ENCODE results near the gene KIF5C.

Gene KIF5C

DNA sequence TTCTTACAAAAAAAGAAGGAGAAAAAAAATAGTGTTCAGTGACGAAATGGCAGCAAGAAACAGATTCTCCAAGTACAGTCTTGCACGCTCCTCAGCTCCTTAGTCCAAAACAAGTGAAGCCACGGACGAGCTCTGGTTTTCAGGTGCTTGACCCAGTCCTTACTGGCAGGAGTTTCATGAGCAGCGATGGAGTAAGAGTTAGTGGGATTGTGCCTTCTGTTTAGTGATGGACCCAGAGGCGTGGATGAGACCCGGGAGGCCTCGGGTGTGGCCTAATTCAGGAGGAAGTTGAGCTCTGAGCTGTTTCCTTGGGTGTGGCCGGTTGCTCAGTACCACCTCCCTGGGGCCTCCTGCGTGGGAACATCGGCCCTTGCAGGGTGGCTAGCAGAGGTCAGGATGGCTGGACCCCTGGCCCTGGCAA lies 52.0 kb downstream of the KIF5C start:
- no peak for DNase-seq

DNA sequence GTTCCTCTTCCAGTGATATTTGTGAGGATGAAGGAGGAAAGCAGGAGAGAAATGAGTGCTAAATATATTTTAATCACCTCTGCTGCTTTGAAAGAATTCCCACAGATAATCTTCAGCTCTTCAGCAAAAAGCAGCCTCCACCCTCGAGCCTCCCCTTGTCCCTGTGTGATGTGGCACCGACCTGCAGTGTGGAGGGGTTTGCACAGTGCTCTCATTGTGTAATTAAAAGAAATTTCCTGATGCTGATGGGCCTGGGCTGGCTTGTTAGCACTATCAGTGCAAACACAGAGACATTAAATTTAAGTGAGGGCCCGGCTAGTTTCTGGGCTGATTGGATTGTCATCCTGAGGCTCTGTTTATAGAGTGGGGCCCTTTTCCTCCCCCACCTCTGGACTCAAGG lies 53.4 kb downstream of the KIF5C start:
- no peak for DNase-seq

DNA sequence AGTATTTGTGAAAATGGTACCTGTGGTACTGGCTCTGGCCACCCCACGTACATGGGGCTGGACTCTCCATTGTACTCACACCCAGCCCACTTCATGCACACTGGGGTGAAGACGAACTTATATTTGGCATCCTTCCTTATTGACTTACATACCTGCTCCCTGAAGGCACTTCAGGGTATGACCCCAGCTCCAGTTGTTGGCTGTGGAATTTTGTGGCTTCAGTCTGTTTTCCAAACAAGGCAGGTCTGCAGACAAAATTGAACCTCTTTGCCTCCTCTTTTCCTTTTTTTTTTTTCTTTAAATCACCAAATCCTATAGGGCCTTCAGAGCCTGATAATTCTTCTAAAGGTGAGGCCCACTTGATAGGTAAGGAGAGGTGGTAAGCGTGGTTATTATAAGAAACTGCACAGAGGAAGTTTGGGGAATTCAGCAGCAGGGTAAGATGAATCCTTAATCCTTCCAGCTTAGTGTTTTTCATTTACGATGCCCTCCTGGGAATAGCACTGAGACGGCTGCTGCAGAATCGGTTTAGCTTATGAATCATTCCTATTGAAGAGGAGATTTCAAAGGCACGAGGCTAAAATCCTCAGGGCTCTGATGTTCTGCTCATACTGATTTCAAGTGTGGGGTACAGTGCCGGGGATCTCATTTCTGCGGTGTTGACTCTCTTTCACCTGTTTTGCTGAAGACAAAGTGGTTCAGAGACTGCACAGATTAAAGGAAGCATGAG lies 55.2 kb downstream of the KIF5C start:
- no peak for DNase-seq

DNA sequence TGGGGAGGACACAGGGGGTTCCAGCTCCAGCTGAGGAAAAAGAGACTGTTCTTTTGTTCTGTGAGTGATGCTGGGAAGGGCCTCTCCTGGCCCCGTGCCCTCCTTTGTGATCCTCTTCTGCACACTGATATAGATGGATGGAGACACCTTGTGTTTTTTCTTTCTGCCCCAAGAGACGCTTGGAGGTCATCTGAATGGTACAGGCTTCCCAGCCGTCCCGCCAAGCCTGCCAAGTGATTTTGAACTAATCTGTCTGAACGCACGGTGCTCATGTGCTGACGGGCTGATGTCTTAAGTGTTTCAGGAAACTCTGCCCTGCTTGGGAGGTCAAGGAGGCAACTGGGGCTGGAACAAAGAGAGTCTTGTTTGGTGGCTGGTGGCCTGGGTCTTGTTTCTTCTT lies 57.5 kb downstream of the KIF5C start:
- DNase-seq, result no peak

DNA sequence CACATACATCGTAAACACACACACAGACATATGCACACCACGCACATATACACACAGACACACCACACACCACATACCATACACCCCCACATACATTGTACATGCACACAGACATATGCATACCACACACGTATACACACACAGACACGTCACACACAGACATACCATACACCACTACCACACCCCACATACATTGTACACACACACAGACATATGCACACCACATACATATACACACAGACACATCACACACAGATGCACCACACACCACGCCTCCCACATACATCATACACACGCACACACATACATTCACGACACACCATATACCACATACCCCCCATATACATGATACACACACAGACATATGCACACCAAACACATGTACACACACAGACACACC lies 58.4 kb downstream of the KIF5C start:
- no peak for DNase-seq

DNA sequence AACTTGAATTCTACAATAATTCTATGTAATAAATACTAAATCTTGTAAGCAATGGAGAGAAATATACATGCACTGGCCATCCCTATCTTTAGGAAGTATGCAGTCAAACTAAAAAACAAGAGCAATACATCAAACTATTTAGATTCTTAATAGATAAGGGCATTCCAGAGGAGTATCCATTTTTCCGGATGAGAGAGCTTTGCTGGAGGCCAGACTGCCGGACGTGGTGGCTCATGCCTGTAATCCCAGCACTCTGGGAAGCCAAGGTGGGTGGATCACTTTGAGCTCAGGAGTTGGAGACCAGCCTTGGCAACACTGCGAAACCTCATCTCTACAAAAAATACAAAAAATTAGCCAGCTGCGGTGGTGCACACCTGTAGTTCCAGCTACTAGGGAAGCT lies 60.8 kb downstream of the KIF5C start:
- DNase-seq, result no peak

DNA sequence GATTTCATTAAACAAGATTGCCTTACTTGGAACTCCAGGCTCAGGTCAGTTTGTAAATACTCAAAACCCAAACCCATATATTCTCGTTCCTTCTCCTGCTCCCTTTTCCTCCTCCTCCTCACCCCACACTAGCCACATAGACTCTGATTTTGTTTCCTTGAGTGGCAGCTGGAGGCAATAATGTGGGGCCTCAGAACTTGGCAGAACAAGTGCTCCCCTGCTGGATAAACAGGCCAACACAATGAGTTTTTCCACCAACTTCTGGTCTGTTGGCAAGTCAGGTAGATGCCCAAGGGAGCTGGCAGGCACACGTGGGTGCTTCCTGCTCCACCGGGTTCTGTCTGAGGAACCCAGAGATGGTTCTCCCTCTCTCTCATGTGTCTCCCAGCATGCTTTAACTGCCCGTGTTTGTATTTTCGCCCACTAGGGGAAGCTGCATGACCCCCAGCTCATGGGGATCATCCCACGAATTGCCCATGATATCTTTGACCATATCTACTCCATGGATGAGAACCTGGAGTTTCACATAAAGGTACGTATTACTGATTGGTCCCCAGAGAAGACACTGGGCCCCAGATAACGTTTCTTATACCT lies 61.9 kb downstream of the KIF5C start:
- DNase-seq, result no peak

DNA sequence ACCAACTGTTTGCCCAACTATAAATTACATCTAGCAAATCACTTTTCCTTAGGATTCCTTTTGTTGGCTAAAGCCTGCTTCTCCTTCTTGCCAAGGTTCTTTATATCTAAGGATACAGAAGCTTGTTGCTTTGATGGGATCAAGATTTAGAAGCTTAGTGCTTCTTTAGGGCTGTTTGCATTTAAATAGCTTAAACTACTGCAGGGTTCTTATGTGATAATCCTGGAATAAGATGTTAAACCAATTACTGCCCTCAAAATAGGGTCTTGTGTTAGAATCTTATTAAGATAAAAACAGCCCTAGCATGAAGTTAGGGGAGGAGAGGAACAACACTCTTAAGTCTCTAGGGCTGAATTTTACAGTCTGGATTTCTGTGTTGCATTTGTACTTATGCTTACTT lies 64.2 kb downstream of the KIF5C start:
- no peak for DNase-seq

DNA sequence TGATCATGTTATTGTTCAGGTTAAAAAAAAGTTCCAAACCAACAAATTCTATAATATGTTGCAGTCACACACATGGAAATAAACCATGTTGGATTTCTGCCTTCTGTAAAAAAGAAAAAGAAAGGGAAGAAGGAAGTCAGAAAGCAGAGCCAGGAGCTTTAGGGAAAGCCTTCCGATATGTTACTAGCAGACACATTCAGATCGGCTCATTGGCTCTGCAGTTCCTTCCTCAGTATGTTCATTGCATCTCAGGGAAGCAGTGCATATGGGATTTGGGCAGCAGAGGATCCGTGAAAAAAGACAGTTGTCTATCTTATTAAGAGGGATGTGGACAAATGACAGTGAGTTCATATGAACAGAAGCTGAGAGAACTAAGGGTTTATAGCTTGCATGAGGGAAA lies 68.1 kb downstream of the KIF5C start:
- no peak for DNase-seq

DNA sequence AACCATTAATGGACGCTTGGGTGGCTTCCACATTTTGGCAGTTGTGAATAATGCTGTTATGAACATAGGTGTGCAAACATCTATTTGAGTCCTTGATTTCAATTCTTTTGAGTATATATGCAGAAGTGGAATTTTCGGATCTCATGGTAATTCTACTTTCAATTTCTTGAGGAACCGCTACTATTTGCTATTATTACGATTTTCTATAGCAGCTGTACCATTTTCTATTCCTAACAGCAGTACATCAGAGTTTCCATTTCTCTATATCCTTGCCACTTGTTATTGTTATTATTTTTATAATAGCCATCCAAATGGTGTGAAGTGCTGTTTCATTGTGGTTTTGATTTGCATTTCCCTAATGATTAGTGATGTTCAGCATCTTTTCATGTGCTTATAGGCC lies 69.5 kb downstream of the KIF5C start:
- no peak for DNase-seq

DNA sequence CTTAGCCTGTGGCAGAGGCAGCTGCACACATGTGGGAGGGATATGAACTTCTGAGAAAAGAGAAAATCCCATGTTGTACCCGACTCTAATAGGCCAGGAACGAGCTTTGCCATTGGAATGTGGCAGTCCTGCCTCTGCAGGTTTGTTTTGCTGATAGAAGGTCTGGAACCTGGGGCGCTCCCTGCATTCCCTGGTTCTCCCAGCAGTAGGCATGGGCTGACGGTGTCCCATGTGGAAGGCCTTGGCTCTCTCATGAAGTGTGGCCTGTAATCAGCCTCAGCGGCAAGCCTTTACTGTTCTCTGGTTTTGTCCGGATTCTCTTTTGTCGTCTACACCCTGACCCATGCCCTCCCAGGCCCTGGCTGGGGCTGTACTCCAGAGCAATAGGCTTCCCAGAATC lies 72.3 kb downstream of the KIF5C start:
- DNase-seq, result no peak

DNA sequence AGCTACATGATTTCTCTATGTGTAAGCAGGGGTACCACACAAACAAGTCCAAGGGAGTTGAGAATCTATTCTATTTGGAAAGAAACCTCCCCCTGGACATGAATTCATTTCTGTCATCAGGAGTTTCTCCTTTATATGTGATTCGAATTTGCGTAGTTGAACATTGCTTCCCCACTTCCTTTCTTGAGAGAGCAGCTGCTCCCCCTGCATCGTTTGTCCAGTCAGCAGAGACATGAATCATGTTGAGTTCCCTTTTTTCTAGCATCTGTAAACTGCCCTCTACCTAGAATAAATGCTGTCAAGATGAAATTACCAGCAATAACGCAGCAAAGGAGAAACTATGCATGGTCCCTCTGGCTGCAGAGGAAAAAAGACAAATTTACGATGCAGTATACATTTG lies 73.8 kb downstream of the KIF5C start:
- DNase-seq, result no peak

DNA sequence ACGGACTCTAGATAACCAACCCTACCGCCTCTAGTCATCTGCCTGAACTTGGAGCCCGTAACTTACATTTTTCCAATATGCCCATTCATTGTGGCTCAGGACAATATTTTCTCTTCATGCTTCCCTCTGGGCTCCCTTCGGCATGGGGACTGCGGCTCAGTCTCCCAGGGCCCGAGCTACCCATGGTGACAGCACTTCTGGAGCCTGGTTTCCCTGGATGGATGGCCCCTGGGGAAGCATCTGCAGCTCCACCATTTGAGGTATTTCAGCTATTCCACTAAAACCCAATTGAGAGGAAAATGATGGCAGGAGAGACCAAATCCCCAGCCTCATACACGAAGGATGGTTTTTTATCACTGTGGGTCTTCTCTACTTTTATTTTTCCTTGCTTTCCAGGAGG lies 74.3 kb downstream of the KIF5C start:
- no peak for DNase-seq

DNA sequence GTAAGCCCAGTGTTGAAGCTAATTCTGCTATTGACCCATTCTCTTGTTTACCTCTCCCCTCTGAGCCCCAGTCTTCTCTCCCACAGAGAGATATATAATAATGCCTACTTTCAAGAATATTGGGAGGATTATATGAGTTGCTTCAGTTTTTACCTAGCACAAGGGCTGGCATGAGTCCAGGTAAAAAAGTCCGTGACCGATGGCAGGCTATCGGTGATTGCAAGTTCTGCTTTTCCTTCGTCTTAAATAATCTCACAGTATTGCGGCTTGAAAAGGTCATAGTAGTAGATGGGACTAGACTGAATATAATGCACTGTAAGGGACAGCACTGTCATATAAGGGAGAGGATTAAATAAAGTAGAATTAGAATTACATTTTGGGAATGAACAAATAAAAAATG lies 77.6 kb downstream of the KIF5C start:
- DNase-seq, result no peak

DNA sequence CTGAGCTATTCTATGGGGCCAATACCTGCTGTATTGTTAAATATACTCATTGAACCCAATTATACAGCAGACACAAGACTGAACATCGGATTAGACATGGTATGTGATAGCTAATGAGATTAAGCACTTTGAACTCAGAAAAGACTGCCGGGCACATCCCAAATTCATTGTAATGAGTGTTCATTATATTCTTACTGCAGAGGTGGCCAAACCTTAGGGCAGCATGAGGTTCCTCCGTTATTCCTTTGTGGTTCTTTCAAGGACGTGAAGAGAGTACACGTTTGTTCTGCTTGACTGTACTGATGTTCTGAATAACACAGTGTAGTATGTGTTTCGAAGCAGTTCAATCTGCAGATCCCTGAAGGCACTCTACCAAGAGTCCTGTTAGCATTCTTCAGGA lies 78.4 kb downstream of the KIF5C start:
- DNase-seq, result no peak

DNA sequence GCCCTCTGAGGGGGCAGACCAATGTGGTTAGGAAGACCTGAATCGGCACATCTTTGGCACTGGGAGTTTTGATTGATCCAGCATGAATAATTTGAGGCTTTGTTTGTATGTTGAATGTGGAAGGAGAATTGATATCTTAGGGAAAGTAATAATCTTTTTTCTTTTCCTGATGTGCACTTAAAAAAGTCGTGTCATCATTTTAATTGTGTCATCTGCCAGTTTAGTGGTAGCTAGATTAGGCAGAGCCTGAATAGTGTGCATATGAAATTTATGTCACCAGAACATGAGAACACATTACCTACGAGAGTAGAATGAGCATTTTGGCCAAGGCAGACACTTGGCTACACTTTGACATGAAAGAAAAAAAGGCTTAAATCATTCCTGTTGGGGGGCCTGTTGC lies 79.5 kb downstream of the KIF5C start:
- DNase-seq, result no peak

DNA sequence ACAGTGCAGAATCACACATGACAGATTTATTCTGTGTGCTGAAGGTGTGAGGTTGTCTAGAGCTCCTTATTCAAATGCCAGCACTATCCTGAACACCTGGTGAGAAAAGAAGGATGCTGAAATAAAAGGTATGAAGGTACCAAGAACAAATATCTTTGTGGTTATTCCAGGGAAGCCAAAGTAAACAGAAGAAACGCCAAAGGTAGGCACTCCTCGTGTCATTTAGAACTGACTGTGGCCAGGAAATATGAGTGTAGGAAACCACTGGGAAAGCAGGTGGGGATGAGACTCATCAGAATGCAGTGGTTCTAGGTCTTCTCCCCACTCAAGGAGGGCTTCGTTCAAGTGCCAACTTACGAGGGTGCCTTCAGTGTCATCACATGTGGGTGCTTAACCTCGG lies 80.8 kb downstream of the KIF5C start:
- no peak for DNase-seq

DNA sequence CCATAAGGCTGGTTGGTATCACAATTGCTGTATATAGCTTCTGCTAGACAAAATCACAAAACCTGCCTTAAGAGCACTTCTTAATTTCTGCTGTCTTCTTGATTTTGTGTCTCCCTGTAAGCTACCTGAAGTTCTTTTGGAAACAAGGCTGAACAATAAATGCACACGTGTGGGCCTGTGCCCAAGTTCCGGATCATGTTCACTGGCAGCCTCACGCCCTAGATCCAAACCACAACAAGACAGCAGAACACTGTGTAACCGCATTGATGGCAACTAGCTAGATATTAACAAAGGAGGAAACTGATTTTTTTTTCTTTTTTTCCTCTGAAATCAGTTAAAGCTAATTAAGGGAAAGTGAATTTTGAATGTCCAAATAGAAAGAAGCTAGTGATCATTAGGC lies 82.0 kb downstream of the KIF5C start:
- DNase-seq, result peak; percentile 77 to 83

DNA sequence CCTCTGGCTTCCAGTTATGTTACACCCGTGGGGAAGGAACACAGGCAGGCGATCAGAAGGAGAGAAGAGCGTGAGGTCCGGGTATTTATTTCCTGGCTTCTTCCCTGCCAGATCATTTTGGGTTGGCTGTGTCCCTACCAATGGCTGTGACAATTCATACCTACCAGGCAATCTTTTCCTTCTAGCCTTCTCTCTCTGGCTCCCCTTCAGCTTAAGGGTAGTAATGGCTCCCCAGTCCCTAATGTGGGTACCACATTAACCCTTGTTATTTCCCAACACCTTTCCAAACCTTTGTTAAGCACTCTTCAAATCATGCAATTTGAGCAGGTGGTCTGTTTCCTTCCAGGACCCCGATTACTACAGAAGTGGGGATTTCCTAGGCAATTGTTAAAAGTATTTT lies 84.7 kb downstream of the KIF5C start:
- no peak for DNase-seq

DNA sequence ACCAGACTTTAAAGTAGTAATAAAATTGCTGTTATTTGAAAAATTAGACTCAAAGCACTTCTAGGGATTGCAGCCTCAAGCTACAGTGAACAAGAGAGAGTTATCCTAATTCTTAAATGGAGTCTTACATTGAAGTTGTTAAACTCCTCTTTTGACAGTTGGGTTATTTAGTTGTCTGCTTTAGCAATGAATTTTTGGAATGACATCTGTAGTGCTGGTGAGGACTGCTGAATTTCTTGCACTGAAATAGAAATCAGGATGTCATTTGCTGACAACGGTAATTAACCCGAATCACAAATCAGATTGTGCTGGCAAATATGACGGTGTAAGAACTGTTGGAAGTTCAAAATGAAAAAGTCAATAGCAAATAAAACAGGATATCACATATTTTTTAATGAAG lies 85.5 kb downstream of the KIF5C start:
- DNase-seq, result no peak

DNA sequence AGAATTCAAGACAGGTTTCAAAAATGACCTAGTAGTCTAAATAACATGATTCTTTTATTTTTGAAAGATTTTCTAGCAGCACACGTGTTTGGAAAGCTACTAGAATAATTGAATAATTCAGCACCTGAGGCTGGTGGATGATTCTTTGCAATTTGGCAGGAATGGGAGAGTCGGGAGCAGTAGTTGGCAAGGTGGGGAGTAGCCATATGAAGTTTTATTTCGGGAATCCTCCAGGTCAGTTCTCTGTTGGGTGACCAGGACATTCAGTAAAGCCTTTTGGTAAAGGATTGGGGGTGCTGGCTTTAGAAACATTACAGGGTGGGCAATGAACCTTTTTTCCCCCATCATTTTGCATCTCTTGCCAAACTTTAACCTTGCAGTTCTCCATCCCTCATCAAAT lies 88.4 kb downstream of the KIF5C start:
- peak; percentile 30 to 71 for DNase-seq

DNA sequence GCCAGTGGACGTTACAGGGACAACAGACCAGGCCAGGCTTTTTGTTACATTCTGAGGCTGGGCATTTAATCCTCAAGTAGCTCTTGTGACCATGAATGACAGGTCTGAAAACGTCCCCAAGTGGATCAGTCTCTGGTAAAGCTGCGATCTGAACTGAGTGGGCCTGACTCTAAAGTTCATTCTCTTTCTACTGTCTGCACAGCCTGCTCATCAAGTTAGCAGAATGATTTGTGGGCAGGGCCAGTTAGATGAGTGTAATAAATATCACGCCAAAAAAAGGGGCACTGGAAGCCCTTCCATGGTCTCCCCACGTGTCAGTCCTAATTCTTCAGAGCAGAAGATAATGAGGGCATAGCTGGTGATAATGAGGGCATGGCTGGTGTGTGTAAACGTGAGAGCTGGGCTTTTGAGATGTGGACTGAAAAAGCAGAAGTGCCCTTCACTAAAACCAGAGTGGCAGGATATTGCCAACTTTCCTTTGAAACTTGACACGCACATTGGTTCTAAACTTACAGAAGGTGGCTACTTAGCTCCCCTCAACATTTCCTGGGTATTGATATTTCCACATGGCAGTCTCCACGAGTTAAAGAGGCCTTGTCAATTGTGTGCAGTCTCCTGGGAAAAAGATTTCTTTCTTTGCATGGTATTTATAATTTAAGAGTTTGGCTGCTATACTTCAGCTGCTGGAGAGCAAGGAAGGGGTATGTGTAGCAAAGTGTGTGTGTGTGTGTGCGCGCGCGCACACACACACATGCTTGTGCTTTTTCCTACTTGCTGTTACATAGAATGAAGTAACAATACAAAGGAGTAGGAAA lies 90.8 kb downstream of the KIF5C start:
- DNase-seq, result no peak

DNA sequence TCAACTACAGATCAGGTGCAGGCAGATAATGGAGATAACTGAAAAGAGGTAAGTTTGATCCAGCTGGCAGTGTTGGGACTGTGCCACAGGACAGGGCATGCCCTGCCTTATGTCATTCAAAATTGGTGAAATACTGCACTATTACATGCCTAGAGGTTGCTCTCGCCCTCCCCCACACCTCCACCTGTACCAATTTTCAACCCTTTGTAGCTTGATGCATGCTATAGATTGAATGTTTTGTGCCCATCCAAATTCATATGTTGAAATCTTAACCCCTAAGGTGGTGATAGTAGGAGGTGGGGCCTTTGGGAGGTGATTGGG lies 91.4 kb downstream of the KIF5C start:
- no peak for DNase-seq

DNA sequence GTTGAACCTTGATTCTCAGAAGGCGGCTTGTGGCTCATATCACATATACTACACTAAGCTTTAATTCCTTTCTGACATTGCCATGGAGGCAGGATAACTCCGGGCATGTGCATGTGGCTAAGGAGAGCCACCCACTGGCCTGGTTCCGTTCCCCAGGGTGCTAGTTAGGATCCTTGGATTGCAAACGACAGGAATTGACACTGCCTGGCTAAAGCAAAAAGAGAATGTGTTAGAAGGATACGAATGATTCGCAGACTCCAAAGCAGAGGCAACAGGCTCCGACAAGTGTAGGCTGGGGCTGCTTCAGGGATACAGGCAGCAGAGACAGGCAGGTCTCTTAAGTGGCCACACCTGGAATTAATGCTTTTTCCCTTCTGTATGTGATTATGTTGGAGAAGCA lies 92.0 kb downstream of the KIF5C start:
- DNase-seq, result no peak

DNA sequence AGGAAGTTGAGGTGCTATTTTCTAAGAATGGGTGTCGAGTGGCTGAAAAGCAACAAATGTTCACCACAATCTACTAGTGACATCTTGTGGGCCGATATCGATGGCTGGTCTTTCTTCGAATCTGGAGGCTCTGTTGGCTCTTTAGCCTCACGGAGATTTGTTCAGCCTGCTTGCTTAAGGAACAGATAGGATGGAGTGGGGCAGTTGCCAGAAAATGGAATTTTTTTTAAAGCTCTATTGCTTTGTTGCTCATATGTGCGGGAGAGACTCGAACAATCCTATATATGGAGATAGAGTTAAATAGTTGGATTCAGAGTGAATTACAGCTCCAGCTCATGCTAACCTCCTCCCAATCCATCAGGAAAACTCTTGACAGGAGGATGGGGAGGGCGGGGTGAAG lies 92.6 kb downstream of the KIF5C start:
- DNase-seq, result no peak
